Activated CD4-positive, alpha-beta T cell treated with anti-CD3 and anti-CD28 coated beads, Interleukin-2, amount 50 U/mL, for 16 hours (primary cell): ENCODE data around the gene TECR.

Source experiments
- DNase-seq: peaks from one replicate; pipeline ENCODE4 v3.0.0-alpha.2; 2020

Gene TECR

DNA sequence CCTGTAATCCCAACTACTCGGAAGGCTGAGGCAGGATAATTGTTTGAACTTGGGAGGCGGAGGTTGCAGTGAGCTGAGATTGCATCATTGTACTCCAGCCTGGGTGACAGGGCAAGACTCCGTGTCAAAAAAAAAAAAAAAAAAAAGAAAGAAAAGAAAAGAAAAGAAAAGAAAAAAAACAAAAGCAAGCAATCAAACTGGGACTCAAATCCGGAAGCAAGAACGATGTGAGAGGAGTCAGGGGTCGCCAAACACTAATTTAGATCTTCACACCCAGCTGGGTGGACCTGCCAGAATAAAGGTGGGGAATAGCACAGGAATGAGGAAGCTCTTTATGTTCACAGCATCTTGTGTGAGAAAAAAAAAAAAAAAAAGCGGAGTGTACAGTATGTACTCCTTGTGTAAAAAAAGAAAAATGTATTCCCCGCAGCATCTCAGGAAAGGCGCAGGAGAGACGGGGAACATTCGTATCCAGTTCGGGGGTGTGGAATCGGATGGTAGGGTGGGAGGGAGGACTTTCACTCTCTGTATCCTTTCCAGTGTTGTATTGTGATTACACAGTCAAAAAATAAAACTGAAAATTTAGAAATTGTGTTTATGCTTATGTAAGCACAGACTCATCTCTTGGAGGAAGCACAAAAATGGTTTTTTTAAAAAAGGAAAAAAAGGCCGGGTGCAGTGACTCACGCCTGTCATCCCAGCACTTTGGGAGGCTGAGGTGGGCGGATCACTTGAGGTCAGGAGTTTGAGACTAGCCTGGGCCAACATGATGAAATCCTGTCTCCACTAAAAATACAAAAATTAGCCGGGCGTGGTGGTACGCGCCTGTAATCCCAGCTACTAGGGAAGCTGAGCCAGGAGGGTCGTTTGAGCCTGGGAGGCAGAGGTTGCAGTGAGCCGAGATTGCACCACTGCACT is 18.8 kb upstream of the TECR start:
- no peak for DNase-seq

DNA sequence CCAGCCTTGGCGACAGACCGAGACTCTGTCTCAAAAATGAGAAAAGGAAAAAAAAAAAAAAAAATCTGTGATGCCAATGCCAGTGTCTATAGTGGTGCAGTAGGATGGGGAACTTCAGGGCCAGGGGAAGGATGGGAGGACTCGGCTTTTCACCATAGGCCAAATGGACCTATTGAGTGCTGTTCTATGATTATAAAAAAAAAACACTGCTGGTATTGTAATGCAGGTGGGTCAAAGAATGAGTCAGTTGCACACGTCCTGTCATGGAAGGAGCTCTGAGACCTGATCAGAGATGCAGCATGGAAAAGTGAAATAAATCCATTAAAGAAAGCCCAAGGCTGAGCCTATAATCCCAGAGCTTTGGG is 18.2 kb upstream of the TECR start:
- DNase-seq: no peak

DNA sequence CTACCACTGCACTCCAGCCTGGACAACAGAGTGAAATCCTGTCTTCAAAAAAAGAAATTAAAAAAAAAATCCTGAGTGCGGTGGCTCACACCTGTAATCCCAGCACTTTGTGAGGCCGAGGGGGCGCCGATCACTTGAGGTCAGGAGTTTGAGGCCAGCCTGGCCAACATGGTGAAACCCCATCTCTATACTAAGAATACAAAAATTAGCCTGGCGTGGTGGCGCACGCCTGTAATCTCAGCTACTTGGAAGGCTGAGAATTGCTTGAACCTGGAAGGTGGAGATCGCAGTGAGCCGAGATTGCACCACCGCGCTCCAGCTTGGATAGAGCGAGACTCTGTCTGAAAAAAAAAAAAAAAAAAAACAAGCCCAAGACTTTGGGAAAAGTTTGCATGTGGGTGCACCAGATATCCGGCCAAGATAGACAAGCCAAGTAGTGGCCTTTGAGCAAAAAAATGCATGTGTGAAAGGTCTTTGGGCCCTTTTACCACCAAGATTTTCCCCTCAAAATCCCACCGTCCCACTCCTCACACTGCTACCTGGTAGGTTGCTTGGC is 16.9 kb upstream of the TECR start:
- no peak for DNase-seq

DNA sequence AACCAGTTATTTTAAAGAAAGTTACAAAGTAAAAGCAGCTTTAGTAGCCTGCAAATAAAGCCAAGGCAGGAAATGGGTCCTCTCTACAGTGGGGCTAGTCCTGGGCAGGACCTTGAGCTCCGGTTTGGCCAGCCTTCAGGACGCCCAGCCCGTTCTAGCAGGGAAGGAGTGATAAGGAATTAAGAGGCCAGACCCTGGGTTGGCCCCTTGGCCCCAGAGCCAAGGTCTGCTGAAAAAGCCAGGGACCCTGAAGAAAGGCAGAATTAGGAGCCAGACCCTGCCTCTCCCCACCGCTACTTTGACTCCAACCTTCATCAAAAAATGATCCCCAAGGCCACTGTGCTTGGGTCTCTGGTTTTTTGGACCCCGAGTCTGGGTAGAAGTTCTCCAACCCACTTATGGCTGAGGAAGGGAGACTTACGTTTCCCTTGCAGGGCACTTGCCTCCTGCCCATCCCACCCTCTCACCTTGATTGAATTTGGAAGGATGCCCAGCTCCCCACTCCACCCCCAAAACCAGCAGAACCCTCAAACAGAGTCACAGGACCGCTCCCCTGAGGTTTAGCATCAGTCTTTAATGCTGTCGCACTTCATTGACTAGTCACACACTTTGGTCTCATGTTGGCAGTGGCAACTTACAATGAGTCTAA is 15.1 kb upstream of the TECR start:
- DNase-seq: no peak

DNA sequence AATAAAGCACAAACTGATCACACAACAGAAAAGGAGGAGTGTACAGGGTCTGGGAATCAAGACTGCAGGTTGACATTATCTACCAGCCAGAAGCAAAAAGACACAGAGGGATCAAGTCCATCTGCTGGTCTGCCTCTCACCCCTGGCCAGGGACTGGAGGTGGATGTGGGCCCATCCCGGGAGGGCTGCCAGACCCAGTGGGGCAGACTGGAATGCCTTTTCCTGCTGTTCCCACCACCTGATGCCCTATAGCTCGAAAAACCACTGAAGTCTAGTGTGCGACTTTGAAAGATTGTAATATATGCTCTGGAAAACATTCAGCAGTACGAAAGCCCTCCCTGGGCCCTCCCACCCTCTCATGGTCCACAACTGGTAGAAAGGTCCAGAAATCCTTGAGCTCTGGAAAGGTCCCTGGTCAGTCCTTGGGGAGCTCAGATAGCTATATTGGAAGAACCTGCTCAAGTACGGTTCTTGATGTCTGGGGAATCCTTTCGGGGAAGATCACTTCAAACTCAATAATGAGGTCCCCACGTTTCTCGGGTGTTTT is 13.8 kb upstream of the TECR start:
- no peak for DNase-seq

DNA sequence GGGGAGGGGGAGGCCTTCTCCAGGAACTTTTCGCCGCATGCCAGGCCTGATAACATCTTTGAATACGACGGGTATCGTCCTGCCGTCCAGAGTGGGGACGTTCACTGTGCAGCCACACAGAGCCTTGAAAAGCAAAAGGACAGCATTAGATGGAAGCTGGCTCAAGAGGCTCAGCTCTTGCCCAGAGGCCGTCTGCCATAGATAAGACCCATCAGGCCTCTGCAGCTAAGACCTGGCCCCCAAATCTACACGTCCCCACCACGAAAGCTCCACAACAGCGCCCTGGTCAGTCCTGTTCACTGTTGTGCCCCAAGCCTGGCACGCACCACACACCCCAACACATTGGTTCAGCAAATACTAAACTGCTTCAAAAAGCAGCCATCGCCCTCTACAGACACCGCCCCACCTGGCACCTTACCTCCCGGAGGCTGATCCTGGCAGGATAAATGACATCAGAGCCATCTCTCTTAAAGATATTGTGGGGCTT is 13.3 kb upstream of the TECR start:
- DNase-seq: no peak

DNA sequence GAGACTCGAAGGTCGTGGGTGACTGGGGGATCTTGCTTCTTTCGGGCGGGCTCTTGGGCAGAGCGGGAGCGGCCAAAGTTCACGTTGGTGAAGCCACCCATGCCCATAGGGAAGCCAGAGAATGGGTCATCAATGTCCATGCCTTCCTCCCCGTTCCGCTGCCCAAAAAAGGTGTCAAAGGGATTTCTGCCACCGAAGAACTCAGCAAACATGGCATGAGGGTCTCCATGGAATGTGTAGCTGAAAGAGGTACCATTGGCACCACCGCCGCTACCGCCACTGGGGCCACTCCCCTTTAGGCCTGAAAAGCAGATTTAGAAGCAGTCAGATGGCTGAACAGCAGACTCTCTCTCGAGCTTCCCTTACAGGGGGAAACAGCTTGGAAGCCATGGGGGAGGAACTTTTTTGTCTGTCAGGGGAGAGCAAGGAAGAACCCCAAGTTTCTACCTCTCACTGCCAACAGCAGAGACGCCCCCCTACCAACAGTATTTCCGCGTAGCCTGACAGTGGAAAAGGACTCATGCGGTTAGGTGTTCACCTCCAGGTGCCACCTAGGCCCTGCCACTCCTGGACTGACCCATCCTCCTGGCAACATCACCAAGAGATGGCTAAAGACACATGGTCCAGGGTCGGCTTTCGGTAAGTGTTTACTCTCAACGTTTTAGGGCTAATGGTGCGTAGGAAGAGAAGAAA is 12.5 kb upstream of the TECR start:
- DNase-seq: no peak

DNA sequence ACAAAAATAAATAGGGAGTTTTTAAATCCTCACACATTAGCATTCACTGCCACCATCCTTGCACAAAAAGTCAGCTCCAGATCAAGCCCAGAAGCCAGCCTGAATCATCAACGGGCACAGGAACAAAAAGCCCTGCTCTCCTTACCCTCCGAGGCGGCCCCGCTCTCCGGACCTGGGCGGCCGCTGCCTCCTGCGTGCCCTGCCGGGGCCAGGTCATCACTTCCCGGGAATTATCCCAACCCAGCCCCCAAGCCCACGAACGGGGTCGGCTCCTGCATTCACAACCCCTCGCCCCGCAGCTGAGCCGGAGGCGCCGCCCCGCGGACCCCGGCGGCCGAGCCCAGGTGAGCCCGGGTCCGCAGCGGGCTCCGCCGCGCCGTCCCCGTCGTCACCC is 12.0 kb upstream of the TECR start:
- no peak for DNase-seq

DNA sequence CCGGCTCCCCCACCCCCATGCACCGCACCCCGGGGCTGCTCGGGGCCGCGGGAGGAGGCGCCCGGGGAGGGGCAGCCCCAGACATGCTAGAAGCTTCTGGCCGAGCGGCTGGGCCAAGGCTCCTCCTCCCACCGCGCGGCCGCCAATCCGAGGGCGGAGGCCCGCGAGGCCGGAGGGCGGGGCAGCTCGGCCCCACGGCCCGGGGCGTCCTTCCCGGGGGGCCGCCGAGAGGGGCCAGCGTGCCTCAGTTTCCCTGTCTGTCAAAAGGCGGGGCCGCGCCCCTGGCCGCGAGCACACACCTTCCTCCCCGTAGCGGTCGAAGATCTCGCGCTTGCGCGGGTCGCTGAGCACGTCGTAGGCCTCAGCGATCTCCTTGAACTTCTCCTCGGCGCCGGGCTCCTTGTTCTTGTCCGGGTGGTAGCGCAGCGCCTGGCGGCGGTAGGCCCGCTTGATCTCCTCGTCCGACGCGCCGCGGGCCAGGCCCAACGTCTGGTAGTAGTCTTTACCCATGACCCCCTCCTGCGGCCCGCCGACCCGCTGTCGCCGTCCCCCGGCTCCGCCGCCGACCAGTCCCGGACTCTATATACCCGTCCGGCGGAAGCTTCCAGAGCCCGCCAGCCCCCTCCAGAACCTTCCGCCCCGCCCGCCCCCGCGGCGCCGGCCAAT is 11.4 kb upstream of the TECR start, which contains the start of gene DNAJB1:
Gene DNAJB1, minus strand, starts transcription at position 558 of the 666 bp plus-strand sequence. Its CDS starts 48 bp downstream, at position 510.
- DNase-seq: peak; percentile 78

DNA sequence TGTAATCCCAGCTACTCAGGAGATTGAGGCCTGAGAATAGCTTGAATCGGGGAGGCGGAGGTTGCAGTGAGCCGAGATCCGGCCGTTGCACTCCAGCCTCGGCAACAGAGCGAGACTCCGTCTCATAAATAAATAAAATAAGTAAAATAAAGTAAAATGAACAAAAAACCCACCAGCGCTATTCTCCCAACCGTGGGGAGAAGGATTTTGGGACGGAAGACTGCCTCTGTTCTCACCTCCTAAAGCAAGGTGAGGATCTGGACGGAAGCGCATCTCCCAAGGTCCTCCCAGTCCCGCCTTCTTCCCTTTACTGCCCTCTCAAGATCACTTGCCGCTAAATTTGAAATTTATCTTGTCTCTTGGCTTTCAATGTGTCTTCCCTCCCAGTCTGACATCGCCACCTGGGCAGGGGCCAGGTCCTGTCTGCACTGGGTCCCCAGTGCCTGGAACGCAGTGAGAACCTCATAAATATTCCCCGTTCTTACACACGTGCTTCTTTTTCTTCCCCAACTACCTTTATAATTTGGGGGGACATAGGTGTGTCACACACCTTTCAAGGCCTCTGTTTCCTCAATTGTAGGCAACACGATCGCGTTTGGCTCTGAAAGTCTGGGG is 10.0 kb upstream of the TECR start:
- no peak for DNase-seq

DNA sequence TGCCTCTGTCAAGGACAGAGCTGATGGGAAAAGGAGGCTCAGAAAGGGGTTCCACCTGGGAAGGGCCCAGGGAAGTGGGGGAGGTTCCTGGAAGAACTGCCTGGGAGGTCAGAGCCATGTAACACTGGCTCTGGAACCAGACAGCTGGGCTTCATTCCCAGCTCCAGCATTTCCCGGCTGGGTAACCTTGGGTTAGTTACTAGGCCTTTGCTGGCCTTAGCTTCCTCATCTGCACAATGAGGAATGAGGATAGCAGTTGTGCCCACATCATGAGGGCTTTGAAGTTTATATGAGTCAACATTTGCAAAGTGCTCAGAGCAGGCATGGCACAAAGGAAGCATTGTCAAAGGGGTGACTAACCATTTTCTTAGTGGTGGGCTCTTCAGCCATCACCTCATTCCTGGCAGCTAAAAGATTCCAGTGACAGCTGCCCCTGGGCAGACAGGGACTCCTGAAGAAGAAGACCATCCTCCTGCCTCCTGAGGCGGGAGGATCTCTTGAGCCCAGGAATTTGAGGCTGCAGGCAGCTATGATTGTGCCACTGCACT is 9.5 kb upstream of the TECR start:
- DNase-seq: no peak

DNA sequence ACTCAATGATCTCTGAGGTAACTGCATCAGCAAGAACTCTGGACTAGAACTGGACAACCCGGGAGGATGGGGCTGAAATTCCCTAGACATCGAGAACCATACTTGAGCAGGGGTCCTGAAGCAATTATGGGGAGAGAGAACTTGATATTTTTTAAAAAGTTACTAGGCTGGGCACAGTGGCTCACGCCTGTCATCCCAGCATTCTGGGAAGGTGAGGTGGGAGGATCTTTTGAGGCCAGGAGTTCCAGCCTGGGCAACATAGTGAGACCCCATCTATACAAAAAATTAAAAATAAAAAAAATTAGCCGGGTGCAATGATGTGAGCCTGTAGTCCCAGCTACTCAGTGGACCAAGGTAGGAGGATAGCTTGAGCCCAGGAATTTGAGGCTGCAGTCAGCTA is 8.9 kb upstream of the TECR start:
- no peak for DNase-seq

DNA sequence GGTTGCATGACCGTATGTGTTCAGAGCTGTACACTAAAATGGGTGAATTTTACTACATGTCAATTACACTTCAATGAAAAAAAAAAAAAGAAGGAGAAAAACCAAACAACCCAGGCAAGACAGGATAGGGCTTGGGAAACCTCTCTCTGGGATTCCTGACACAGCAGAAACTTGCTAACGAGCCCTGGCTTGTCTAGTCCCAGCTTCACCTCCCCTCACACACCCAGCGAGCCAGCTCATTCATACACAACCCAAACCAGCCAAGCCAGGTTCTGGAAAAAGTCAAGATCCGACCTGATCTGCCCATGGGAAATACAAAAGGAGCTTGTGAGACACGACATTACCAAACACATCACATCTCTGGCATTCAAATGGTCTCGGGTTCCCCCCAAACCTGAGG is 3.7 kb upstream of the TECR start:
- no peak for DNase-seq

DNA sequence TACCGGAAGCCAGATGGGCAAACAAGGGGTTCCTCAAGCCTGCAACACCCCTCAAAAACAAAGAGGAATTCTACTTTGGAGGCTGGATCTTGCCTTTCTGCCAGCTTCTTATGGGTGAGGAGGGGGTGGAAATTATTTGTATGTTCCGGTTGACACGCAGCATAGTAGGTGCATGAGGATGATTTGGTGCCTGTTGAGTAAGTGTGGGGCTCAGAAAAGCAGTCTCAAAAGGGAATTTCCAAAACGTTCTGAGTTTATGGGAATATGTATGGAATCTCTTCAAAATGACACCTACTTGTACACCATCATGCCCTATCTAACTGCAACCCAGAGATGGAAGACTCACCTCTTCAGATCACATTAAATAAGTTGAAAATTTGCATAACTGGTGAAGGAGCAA is 3.0 kb upstream of the TECR start:
- DNase-seq: no peak

DNA sequence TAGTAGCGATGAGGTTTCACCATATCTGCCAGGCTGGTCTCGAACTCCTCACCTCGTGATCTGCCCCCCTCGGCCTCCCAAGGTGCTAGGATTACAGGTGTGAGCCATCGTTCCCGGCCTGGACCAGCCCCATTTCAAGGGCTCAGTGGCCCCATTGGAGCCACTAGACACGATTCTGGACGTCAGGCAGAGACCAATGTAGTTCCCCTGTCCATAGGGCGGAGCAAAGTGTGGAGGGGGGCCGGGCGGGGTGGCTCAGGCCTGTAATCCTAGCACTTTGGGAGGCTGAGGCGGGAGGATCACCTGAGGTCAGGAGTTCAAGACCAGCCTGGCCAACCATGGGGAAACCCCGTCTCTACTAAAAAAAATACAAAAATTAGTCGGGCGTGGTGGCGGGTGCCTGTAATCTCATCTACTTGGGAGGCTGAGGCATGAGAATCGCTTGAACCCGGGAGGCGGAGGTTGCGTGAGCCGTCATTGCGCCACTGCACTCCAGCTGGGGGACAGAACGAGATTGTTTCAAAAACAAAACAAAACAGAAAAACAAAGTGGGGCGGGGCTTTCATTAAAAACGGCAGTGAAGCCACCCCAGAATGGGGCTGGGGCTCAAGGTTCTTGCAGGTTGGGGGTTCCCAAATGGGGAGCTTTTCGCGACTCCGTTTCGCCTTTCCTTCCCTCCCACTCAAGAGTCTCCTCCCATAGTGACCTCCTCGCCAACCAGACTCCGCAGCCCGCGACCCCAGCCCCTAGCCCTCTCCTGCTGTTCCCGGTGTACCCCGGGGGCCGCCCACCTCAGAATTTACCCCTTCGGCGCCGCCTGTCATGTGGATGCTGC is 758 bp upstream of the TECR start:
- DNase-seq: no peak

DNA sequence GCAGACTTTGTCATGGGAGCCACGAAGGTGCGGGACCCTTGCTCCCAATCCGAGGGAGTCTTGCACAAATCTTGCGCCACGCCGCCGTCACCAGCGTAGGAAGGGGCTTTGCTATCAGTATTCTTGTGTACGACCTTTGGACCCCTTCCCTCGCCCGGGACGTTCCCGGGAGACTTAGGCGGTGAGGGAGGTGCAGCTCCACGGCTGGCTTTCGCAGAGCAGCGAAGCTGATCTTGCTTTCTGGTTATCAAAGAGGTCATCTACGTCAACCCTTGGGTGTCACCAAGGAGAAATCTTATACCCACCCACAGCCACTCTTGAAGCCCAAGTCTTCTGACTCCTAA is 583 bp downstream of the TECR start:
- no peak for DNase-seq

DNA sequence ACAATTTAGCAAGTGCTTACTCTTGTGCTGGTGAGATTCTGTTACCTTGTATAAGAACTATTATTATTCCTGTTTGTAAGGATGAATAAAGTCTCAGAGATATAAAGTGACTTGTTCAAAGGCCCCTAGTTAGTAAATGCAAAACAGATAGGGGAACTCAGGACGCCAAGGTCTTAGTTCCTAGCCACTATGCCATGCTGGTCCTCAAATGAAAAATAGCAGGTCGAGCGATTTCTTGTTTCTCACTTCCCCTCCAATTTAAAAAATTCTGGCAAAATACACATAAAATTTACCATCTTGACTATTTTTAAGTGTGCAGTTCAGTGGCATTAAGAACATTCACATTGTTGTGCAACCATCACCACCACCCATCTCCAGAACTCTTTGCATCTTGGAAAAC is 1.1 kb downstream of the TECR start:
- no peak for DNase-seq

DNA sequence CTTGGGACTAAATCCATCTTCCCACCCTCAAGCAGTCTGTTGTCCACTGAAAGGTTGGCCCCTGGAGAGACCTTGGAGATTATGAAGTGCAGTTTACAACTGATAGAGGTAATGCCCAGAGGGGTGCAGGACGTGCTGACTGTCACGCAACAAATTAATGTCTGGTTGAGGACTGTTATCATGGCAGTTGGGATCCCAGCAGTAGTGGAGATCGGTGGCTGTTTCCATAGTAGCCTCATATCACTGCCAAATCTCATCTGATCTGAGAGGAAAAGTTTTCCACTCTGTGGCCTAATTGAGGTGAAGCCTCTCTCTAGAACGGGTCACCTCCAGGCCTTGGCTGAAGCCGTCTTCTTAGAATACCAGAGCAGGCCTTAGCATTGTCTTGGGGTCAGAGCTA is 4.1 kb downstream of the TECR start:
- DNase-seq: no peak

DNA sequence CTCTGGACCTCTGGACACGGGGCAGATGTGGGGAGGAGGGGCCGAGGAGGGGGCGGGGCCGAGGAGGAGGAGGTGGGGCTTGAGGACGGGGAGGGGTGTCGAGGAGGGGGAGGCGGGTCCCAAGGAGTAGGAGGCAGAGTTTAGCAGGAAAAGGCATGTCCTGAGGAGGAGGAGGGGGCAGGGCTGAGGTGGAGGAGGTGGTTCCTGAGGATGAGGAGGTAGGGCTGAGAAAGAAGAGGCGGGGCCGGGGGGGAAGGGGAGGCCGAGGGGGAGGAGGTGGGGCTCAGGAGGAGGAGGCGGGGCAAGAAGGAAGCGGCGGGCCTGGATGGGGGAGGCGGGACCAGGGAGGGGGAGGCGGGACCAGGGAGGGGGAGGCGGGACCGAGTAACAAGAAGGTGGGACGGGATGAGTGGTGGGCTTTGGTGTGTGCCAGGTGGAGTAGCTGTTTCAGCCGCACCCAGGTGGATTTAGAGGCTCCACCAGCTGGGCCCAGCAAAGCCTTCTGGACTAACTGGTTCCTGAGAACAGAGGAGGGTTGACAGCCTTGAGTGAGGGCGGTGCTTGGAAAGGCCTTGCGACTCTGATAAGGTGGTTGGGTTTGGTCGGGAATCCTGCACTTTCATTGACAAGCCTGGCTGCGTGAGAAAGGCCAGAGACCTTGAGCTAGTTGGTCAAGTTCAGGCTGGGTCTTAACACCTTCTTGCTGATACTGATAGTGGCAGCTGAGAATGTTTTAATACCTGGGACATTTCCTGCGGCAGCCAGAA is 7.7 kb downstream of the TECR start:
- peak; percentile 68 for DNase-seq
